Activated CD4-positive, alpha-beta T cell treated with anti-CD3 and anti-CD28 coated beads for 1 hour (primary cell): ENCODE measurements around the gene PILRA.
"Not testable (repeated sequence)": the region's sequence is repeated elsewhere in the genome, so short reads cannot be mapped to it uniquely, and the experiment has no call there.

Experiments
- DNase-seq: peaks from one replicate; pipeline ENCODE4 v3.0.0-alpha.2; 2020

Gene PILRA

DNA sequence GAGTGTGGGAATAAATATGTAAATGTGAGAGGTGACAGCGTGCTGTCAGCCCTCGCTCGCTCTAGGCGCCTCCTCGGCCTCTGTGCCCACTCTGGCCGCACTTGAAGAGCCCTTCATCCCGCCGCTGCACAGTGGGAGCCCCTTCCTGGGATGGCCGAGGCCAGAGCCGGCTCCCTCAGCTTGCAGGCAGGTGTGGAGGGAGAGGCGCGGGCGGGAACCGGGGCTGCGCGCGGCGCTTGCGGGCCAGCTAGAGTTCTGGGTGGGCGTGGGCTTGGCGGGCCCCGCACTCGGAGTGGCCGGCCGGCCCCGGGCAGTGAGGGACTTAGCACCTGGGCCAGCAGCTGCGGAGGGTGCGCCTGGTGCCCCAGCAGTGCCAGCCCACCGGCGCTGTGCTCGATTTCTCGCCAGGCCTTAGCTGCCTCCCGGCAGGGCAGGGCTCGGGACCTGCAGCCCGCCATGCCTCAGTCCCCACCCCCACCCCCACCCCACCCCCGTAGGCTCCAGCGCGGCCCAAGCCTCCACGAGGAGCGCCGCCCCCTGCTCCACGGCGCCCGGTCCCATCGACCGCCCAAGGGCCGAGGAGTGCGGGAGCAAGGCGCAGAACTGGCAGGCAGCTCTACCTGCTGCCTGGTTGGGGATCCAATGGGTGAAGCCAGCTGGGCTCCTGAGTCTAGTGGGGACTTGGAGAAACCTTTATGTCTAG, 8.4 kb downstream of the PILRA start:
- not testable (repeated sequence) for DNase-seq

- not testable (repeated sequence) for DNase-seq
Measured at GRCh38 chr7:100382234-100382853, 9.1 kb downstream of the PILRA start.

DNA sequence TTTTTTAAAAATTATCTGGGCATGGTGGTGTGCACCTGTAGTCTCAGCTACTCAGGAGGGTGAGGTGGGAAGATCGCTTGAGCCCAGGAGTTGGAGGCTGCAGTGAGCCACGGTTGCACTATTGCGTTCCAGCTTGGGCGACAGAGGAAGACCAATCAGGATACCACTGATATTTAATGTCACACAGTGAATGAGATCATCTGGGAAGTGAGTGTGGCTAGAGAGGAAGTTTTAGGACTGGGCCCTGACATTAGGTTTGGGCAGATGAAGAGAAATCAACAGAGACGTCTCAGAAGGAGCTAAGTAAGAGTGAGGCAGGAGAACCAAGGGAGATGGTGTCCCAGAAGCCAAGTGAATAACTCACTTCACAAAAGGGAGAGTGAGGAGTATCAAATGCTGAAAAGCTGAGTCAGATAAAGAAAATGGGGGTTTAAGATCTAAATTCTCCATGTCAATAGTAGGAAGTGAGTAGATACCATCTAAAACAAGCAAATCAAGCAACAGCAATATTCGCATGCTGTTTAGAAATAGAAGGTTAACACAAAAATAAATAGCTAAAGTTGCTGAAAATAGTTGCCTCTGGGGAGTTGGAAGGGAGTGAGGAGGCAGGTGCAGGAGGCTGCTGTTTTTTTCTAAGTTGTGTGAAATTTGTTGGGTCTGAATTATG, 11.5 kb downstream of the PILRA start:
- no peak for DNase-seq

- DNase-seq = no peak
Measured at GRCh38 chr7:100386940-100387339, 13.7 kb downstream of the PILRA start.

- DNase-seq = no peak
Measured at GRCh38 chr7:100387695-100388094, 14.4 kb downstream of the PILRA start.

- DNase-seq = no peak
Measured at GRCh38 chr7:100389437-100390088, 16.3 kb downstream of the PILRA start.

- DNase-seq = no peak
Measured at GRCh38 chr7:100390286-100391009, 17.2 kb downstream of the PILRA start.

DNA sequence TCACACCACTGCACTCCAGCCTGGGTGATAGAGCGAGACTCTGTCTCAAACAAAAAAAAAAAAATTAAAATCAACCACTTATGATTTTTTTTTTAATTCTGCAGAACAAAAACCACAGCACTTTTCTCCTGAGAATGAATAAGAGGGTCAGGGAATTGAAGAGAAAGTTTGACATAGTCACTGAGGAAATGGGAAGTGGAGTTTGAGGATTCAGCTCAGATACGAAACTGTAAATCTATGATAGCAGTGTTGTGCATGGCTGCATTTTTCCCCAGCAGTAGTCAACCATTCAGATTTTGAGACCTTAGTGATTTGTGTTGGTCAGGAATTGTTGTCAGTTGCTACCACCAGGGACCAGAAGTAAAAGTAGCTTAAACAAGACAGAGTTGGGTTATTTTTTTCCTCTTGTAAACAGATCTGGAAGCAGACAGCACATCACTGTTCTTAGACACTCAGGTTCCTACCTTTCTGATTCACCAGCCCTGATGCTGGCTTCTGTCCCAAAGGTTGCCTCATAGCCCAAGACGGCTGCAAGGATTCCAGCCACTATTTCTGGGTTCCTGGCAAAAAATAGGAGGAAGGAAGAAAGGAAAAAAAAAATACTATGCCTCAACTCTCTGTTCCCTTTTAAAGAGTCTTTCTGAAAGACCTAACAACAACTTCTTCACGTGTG, 20.1 kb downstream of the PILRA start:
- no peak for DNase-seq

DNA sequence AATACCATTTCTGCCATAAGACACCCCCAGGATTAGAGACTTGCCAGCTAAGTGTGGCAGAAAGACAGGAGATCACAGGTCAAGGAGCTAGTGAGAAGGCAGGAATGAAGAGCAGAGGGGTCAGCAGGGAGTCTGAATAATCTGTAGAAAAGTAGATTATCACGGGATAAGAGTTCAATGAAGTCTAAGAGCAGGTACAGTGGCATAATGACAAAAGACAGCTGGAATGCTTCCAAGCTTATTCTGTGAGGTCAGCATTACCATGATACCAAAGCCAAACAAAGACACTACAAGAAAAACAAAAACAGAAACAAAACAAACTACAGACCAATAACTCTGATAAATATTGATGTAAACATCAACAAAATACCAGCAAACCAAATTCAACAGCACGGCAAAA, 20.8 kb downstream of the PILRA start:
- no peak for DNase-seq

DNA sequence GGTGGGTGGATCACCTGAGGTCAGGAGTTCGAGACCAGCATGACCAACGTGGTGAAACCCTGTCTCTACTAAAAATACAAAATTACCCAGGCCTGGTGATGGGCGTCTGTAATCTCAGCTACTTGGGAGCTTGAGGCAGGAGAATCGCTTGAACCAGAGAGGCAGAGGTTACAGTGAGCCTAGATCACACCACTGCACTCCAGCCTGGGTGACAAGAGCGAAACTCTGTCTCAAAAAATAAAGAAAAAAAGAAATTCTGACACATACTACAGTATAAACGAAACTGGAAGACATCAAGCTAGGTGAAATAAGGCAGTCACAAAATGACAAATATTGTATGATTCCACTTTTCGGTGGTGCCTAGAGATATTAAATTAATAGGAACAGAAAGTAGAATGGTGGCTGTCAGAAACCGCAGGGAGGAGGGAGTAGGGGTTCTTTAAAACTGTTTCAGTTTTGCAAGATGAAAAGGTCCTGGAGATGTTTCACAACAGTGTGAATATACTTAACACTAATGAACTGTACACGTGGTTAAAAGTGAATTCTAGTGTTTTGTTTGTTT, 23.2 kb downstream of the PILRA start:
- no peak for DNase-seq

GRCh38 chr7:100397315-100398081, 24.2 kb downstream of the PILRA start:
- no peak for DNase-seq

- no peak for DNase-seq
Measured at GRCh38 chr7:100398239-100398638, 25.0 kb downstream of the PILRA start.

DNA sequence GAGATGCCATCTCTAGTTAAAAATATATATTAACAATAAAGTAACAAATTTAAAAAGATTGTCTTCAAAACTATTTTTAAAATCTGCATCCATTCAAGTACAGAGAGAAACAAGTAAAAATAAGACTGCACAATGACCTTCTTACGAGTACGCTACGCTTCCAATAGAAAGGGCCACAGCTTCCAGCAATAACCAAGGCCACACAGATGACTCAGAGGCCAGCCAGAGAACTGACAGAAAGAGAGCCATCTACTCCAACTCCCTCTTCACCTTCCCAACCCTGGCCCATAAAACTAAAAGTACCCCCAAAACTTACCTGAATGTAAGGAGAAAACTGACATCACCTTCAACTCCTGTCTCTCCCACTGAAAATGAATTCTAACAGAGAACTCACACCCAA, 26.8 kb downstream of the PILRA start:
- no peak for DNase-seq

- DNase-seq = no peak
Measured at GRCh38 chr7:100400656-100401055, 27.4 kb downstream of the PILRA start.

- no peak for DNase-seq
Measured at GRCh38 chr7:100401811-100402210, 28.5 kb downstream of the PILRA start.

DNA sequence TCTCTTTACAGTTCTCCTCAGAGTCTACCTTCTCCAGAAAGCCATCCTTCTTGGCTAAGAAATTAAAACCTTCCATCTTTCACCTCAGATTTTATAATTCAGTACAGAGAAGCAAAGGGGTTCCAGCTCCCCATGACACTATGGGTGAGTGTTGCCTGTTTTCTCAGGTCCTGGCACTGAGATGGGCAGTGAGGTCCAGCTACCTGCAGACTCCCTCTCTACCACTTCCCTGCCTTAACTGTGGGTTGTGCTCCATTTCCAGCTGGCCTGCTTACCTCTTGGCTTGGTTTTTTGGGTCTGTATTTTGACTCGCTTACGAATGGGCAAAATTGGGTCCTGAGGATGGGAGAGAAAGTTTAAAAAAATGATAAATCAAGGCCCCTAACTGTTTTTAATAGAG, 29.0 kb downstream of the PILRA start:
- DNase-seq = no peak

GRCh38 chr7:100406767-100407166, 33.5 kb downstream of the PILRA start:
- DNase-seq = no peak

DNA sequence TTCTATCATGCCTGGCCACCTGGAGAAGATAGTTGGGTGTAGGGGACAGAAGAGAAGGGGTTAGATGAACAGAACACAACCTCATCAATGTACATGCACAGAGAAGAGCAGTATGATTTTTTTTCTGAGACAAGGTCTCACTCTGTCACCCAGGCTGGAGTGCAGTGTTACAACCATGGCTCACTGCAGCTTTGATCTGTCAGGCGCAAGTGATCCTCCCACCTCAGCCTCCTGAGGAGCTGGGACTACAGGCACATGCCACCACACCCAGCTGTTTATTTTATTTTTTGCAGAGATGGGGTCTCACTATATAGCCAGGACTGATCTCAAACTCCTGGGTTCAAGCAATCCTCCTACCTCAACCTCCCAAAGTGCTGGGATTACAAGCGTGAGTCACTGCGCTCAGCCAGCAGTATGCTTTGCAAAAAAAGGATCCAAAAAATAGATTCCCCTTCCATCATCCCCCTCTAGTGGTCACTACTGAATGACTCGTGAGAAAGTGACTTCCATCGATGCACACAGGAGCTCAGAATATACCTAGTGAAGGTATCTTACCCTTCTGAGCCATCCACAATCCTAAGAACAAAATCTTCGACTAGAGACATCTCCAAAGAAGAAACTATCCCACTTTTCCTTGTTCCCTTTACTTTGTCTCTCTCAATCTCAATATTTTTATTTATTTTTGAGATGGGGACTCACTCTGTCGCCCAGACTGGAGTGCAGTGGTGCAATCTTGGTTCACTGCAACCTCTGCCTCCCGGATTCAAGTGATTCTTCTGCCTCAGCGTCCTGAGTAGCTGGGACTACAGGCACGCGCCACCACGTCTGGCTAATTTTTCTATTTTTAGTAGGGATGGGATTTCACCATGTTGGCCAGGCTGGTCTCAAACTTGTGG, 34.2 kb downstream of the PILRA start:
- no peak for DNase-seq

- DNase-seq = no peak
Measured at GRCh38 chr7:100411101-100411500, 37.8 kb downstream of the PILRA start.

DNA sequence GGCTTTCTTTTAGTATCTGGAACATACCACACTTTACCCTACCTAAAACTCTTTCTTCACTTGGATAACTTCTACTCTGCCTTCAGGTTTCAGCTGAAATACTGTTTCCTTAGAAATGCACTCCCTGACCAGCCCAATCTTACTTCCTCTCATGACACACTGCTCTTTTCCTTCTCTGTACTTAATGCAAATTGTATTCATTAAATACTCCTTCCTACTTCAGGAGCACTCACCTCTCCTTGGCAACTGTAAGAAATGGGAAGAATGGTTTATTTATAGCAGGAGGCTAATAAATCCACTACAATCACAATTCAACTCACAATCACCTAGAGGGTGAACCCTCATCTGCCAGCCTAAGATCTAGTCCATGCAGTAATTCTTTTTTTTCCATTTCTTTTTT, 40.1 kb downstream of the PILRA start:
- no peak for DNase-seq
